HG03175 (cell line): ENCODE results near the gene CSMD2.

Experiments
- ATAC-seq: cut with Tn5 transposase; IDR thresholded peaks from one replicate; pipeline ENCODE4 v1.9.1; 2021; ENCODE audit warnings: mild to moderate bottlenecking, moderate library complexity; ENCODE audit not compliant: unreplicated experiment

CSMD2 gene

GRCh38 chr1:33784876-33785275, 380.2 kb downstream of the CSMD2 start:
- ATAC-seq: no peak

- no peak for ATAC-seq
Measured at GRCh38 chr1:33782776-33783175, 382.3 kb downstream of the CSMD2 start.

- ATAC-seq: no peak
Measured at GRCh38 chr1:33781652-33782051, 383.4 kb downstream of the CSMD2 start.

GRCh38 chr1:33777337-33777736, 387.7 kb downstream of the CSMD2 start:
- ATAC-seq: no peak

- no peak for ATAC-seq
Measured at GRCh38 chr1:33768821-33769220, 396.2 kb downstream of the CSMD2 start.

GRCh38 chr1:33768106-33768505, 396.9 kb downstream of the CSMD2 start:
- no peak for ATAC-seq

- no peak for ATAC-seq
Measured at GRCh38 chr1:33764149-33764548, 400.9 kb downstream of the CSMD2 start.

GRCh38 chr1:33763406-33763805, 401.6 kb downstream of the CSMD2 start:
- ATAC-seq: no peak

- no peak for ATAC-seq
Measured at GRCh38 chr1:33762962-33763361, 402.1 kb downstream of the CSMD2 start.

GRCh38 chr1:33762109-33762830, 402.8 kb downstream of the CSMD2 start:
- ATAC-seq: no peak

GRCh38 chr1:33758698-33759097, 406.3 kb downstream of the CSMD2 start:
- ATAC-seq: no peak

- no peak for ATAC-seq
Measured at GRCh38 chr1:33753087-33753856, 411.8 kb downstream of the CSMD2 start.

- no peak for ATAC-seq
Measured at GRCh38 chr1:33745942-33746341, 419.1 kb downstream of the CSMD2 start.

- no peak for ATAC-seq
Measured at GRCh38 chr1:33743221-33743998, 421.6 kb downstream of the CSMD2 start.

GRCh38 chr1:33742663-33743062, 422.4 kb downstream of the CSMD2 start:
- ATAC-seq: no peak

GRCh38 chr1:33741749-33742148, 423.3 kb downstream of the CSMD2 start:
- ATAC-seq: no peak

GRCh38 chr1:33740040-33740744, 424.8 kb downstream of the CSMD2 start:
- ATAC-seq: no peak

- ATAC-seq: no peak
Measured at GRCh38 chr1:33738976-33739375, 426.1 kb downstream of the CSMD2 start.

GRCh38 chr1:33738536-33738935, 426.5 kb downstream of the CSMD2 start:
- ATAC-seq: no peak

- ATAC-seq: no peak
Measured at GRCh38 chr1:33736496-33736895, 428.5 kb downstream of the CSMD2 start.

GRCh38 chr1:33735624-33736023, 429.4 kb downstream of the CSMD2 start:
- ATAC-seq: no peak
